ENCODE measurements around the gene STK38.

- no peak for TF ChIP-seq POLR2AphosphoS5 (IDR thresholded peaks at IDR 0.05; ENCODE audit: control insufficient read depth, insufficient read depth, low read depth, low read length)
- TF ChIP-seq SETDB1 (IDR thresholded peaks at IDR 0.05; ENCODE audit: low read length) = no peak
- TF ChIP-seq FOXP1 (CRISPR knock-in tag; IDR thresholded peaks at IDR 0.05) = no peak
- no peak for TF ChIP-seq GTF3C2 (IDR thresholded peaks at IDR 0.05; ENCODE audit: borderline replicate concordance, extremely low read depth, insufficient read length)
- TF ChIP-seq, protein P1, sequence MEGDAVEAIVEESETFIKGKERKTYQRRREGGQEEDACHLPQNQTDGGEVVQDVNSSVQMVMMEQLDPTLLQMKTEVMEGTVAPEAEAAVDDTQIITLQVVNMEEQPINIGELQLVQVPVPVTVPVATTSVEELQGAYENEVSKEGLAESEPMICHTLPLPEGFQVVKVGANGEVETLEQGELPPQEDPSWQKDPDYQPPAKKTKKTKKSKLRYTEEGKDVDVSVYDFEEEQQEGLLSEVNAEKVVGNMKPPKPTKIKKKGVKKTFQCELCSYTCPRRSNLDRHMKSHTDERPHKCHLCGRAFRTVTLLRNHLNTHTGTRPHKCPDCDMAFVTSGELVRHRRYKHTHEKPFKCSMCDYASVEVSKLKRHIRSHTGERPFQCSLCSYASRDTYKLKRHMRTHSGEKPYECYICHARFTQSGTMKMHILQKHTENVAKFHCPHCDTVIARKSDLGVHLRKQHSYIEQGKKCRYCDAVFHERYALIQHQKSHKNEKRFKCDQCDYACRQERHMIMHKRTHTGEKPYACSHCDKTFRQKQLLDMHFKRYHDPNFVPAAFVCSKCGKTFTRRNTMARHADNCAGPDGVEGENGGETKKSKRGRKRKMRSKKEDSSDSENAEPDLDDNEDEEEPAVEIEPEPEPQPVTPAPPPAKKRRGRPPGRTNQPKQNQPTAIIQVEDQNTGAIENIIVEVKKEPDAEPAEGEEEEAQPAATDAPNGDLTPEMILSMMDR (IDR thresholded peaks at IDR 0.05 in 2 of 3, conservative IDR thresholded peaks at IDR 0.05 in 1 of 3; ENCODE audit: insufficient read depth in 2 of 3, low read depth in 1 of 3, low read length in 3 of 3) = no peak
- TF ChIP-seq MAFF (IDR thresholded peaks at IDR 0.05; ENCODE audit: low read length) = no peak
Measured at GRCh38 chr6:36596356-36596755, 49.1 kb upstream of the STK38 start.

All from K562 (cell line).